Measurements from ENCODE around the gene ATL2.

- TF ChIP-seq CTCF (IDR thresholded peaks at IDR 0.05) (no peak), POLR2A (IDR thresholded peaks at IDR 0.05) (no peak)
These were observed 23.4 kb upstream of the ATL2 start for GRCh38 chr2:38400513-38400912.
